Neuronal stem cell (in vitro differentiated cells): ENCODE measurements around the gene RAPGEF2.
"Not testable (repeated sequence)": the region's sequence is repeated elsewhere in the genome, so short reads cannot be mapped to it uniquely, and the experiment has no call there.

Experiments
- DNase-seq: peaks from one replicate; pipeline ENCODE4 v3.0.0-alpha.2; 2013; ENCODE audit warnings: low spot score
- H2AFZ ChIP-seq: one replicate; pipeline ENCODE4 v1.6.1; 2013; ENCODE audit warnings: mild to moderate bottlenecking, low read length, inconsistent platforms
- H2AK5ac ChIP-seq: 2 replicates; pipeline ENCODE4 v1.6.1; 2013; ENCODE audit warnings: low read depth, mild to moderate bottlenecking, inconsistent platforms, low read length, moderate library complexity, mixed read lengths
- H2BK120ac ChIP-seq: 2 replicates; pipeline ENCODE4 v1.6.1; 2013; ENCODE audit warnings: low read depth, mild to moderate bottlenecking, inconsistent platforms, low read length, moderate library complexity, mixed read lengths
- H2BK12ac ChIP-seq: one replicate; pipeline ENCODE4 v1.6.1; 2013; ENCODE audit warnings: low read length, inconsistent platforms
- H2BK15ac ChIP-seq: 2 replicates; pipeline ENCODE4 v1.6.1; 2013; ENCODE audit warnings: mild to moderate bottlenecking, low read length, inconsistent platforms, mixed read lengths
- H2BK5ac ChIP-seq: one replicate; pipeline ENCODE4 v1.6.1; 2013; ENCODE audit warnings: inconsistent platforms, mild to moderate bottlenecking, low read length, moderate library complexity
- H3K14ac ChIP-seq: one replicate; pipeline ENCODE4 v1.6.1; 2013; ENCODE audit warnings: low read length, inconsistent platforms
- H3K18ac ChIP-seq: 2 replicates; pipeline ENCODE4 v1.6.1; 2013; ENCODE audit warnings: low read length, inconsistent platforms
- H3K23ac ChIP-seq: 2 replicates; pipeline ENCODE4 v1.6.1; 2013; ENCODE audit warnings: low read depth, mild to moderate bottlenecking, mixed read lengths, low read length, inconsistent platforms; ENCODE audit not compliant: poor library complexity
- H3K27ac ChIP-seq: replicated peaks from 3 replicates; pipeline ENCODE4 v1.5.1; 2013; ENCODE audit warnings: low read length, inconsistent platforms
- H3K27me3 ChIP-seq, 3 experiments: 2 replicates each; pipeline ENCODE4 v1.6.1; 2013; ENCODE audit warnings: low read length in 3 of 3, mild to moderate bottlenecking in 2 of 3, inconsistent platforms in 1 of 3, low read depth in 1 of 3, mixed read lengths in 1 of 3, moderate library complexity in 1 of 3; ENCODE audit not compliant: control insufficient read depth in 3 of 3, insufficient read depth in 3 of 3
- H3K36me3 ChIP-seq, 2 donors: replicated peaks in 1 of 2; 2 replicates each; pipeline ENCODE4 v1.6.1; 2013; ENCODE audit warnings: low read length in 2 of 2; ENCODE audit not compliant: control insufficient read depth in 2 of 2, insufficient read depth in 2 of 2
- H3K4ac ChIP-seq: 2 replicates; pipeline ENCODE4 v1.6.1; 2013; ENCODE audit warnings: inconsistent platforms, mild to moderate bottlenecking, low read length, moderate library complexity
- H3K4me1 ChIP-seq, 2 donors: 1 replicate in 1 of 2; 2 replicates in 1 of 2; pipeline ENCODE4 v1.6.1; 2013; ENCODE audit warnings: low read length in 2 of 2, low read depth in 1 of 2; ENCODE audit not compliant: control insufficient read depth in 2 of 2, insufficient read depth in 1 of 2
- H3K4me2 ChIP-seq: one replicate; pipeline ENCODE4 v1.6.1; 2013; ENCODE audit warnings: mild to moderate bottlenecking, low read length, inconsistent platforms; ENCODE audit not compliant: insufficient read depth, poor library complexity, severe bottlenecking
- H3K4me3 ChIP-seq, 2 donors: 2 replicates each; pipeline ENCODE4 v1.5.1; 2013; ENCODE audit warnings: low read length in 2 of 2, mild to moderate bottlenecking in 2 of 2, inconsistent platforms in 1 of 2, moderate library complexity in 1 of 2
- H3K79me1 ChIP-seq: one replicate; pipeline ENCODE4 v1.6.1; 2013; ENCODE audit warnings: low read depth, mild to moderate bottlenecking, inconsistent platforms, low read length, moderate library complexity
- H3K9ac ChIP-seq: one replicate; pipeline ENCODE4 v1.6.1; 2013; ENCODE audit warnings: mild to moderate bottlenecking, low read depth, low read length, inconsistent platforms; ENCODE audit not compliant: poor library complexity
- H3K9me3 ChIP-seq, 2 donors: replicated peaks in 1 of 2; 2 replicates each; pipeline versions ENCODE3 to v1.6.1; 2013; ENCODE audit warnings: low read length in 2 of 2, mild to moderate bottlenecking in 2 of 2, inconsistent platforms in 1 of 2, low read depth in 1 of 2, mixed read lengths in 1 of 2, moderate library complexity in 1 of 2; ENCODE audit not compliant: control insufficient read depth in 2 of 2, insufficient read depth in 1 of 2
- H4K8ac ChIP-seq: one replicate; pipeline ENCODE4 v1.6.1; 2013; ENCODE audit warnings: low read depth, mild to moderate bottlenecking, inconsistent platforms, low read length, moderate library complexity
- H4K91ac ChIP-seq: one replicate; pipeline ENCODE4 v1.6.1; 2013; ENCODE audit warnings: low read length, low read depth, mild to moderate bottlenecking, inconsistent platforms; ENCODE audit not compliant: poor library complexity
- WGBS, 2 donors: extraction: QIAGEN DNeasy Blood & Tissue Kit; methylation state at CpG; one replicate each; pipeline ENCODE4 v1.1.7; 2013; ENCODE audit warnings: missing lambda C conversion rate in 2 of 2, mixed read lengths in 1 of 2; ENCODE audit not compliant: insufficient read length in 2 of 2, insufficient replicate concordance in 1 of 2; ENCODE audit errors: extremely low coverage in 2 of 2; 5-methylcytosine and 5-hydroxymethylcytosine counted together

Gene RAPGEF2

DNA sequence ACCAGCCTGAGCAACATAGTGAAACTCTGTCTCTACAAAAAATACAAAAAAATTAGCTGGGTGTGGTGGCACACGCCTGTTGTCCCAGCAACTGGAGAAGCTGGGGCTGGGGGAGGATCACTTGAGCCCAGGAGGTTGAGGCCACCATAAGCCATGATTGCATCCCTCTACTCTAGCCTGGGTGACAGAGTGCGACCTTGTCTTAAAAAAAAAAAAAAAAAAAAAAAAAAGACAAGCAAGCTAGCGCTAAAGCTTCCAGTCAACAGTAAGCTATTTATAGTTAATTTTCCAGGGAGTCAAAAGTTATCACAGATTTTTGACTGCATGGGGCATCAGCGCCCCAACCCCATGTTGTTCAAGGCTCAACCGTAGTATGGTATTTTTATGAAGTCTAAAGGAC is 273.4 kb downstream of the RAPGEF2 start:
- Histone ChIP-seq H3K27ac (no peak overlapping the region), H3K4me1 (no peaks in the 10 kb centered on the region)
- WGBS, 2 donors: no CpG with 5 or more reads among the region's 5 CpGs

DNA sequence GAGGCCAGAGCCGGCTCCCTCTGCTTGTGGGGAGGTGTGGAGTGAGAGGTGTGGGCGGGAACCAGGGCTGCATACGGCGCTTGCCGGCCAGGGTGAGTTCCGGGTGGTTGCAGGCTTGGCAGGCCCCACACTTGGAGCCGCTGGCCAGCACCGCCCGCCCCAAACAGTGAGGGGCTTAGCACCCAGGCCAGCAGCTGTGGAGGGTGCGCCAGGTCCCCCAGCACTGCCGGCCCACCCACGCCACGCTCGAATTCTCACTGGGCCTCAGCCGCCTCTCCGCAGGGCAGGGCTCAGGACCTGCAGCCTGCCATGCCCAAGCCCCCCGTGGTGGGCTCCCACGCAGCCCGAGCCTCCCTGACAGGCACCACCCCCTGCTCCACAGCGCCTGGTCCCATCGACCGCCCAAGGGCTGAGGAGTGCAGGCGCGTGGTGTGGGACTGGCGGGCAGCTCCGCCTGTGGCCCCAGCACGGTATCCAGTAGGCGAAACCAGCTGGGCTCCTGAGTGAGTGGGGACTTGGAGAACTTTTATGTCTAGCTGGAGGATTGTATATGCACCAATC is 275.3 kb downstream of the RAPGEF2 start:
- no peak overlapping the region for H3K4ac ChIP-seq
- peaks cover under 1 to 7% of the 10 kb centered on the region in 2 donors for H3K4me1 ChIP-seq

More for the DNA sequence above, 273.4 kb downstream of the RAPGEF2 start:
- no peak overlapping the region for H3K4me3 ChIP-seq
- H2AK5ac ChIP-seq: no peak overlapping the region
- H3K23ac ChIP-seq: no peak overlapping the region
- H3K4me2 ChIP-seq: no peak overlapping the region
- no peak overlapping the region for H2AFZ ChIP-seq
- no peak overlapping the region for H4K8ac ChIP-seq
- H2BK12ac ChIP-seq: no peak overlapping the region
- H3K14ac ChIP-seq: no peak overlapping the region
- H2BK15ac ChIP-seq: no peak overlapping the region
- no peak overlapping the region for H3K9ac ChIP-seq
- H3K79me1 ChIP-seq: no peaks in the 10 kb centered on the region
- H3K4ac ChIP-seq: no peak overlapping the region
- no peak overlapping the region for H2BK5ac ChIP-seq
- no peak overlapping the region for H2BK120ac ChIP-seq
- H3K36me3 ChIP-seq: no peaks in the 10 kb centered on the region
- no peak overlapping the region for H3K18ac ChIP-seq
- H3K9me3 ChIP-seq: no peaks in the 10 kb centered on the region
- no peak for DNase-seq
- H4K91ac ChIP-seq: no peak overlapping the region
- no peaks in the 10 kb centered on the region for H3K27me3 ChIP-seq

DNA sequence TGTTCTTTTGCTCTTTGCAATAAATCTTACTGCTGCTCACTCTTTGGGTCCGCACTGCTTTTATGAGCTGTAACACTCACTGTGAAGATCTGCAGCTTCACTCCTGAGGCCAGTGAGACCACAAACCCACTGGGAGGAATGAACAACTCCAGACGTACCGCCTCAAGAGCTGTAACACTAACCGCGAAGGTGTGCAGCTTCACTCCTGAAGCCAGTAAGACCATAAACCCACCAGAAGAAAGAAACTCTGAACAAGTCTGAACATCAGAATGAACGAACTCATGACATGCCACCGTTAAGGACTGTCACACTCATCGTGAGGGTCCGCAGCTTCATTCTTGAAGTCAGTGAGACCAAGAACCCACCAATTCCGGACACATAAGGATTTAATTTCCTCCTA is 276.2 kb downstream of the RAPGEF2 start:
- not testable (repeated sequence) for H3K9ac ChIP-seq, H2AK5ac ChIP-seq, H3K27ac ChIP-seq, H4K91ac ChIP-seq, H3K27me3 ChIP-seq, H3K79me1 ChIP-seq, H2BK120ac ChIP-seq, H3K4ac ChIP-seq, H3K23ac ChIP-seq, H3K9me3 ChIP-seq, H4K8ac ChIP-seq, H3K18ac ChIP-seq, DNase-seq, H2BK12ac ChIP-seq, H3K4me2 ChIP-seq, H2BK15ac ChIP-seq, H2BK5ac ChIP-seq, H3K14ac ChIP-seq, H3K4me3 ChIP-seq, H2AFZ ChIP-seq, H3K36me3 ChIP-seq
- peaks cover 6 to 16% of the 10 kb centered on the region in 2 donors for H3K4me1 ChIP-seq
- no CpG with 5 or more reads among the region's 10 CpGs for WGBS, 2 donors

More for the DNA sequence above, 275.3 kb downstream of the RAPGEF2 start:
- no CpG with 5 or more reads among the region's 28 CpGs for WGBS, 2 donors
- no peaks in the 10 kb centered on the region for H3K79me1 ChIP-seq
- H2BK15ac ChIP-seq: no peak overlapping the region
- no peak overlapping the region for H4K8ac ChIP-seq
- no peak overlapping the region for H3K4me2 ChIP-seq
- no peak overlapping the region for H3K4me3 ChIP-seq
- H3K18ac ChIP-seq: peak overlapping the region; percentile 38
- H2BK120ac ChIP-seq: no peak overlapping the region
- no peak overlapping the region for H3K14ac ChIP-seq
- no peaks in the 10 kb centered on the region for H3K9me3 ChIP-seq
- H3K23ac ChIP-seq: peak overlapping the region; percentile 65
- no peak overlapping the region for H2AK5ac ChIP-seq
- no peak overlapping the region for H2BK5ac ChIP-seq
- no peak overlapping the region for H4K91ac ChIP-seq
- no peak for DNase-seq
- no peak overlapping the region for H2AFZ ChIP-seq
- no peak overlapping the region for H3K27ac ChIP-seq
- H2BK12ac ChIP-seq: no peak overlapping the region
- no peaks in the 10 kb centered on the region for H3K36me3 ChIP-seq
- no peak overlapping the region for H3K9ac ChIP-seq
- no peaks in the 10 kb centered on the region for H3K27me3 ChIP-seq

DNA sequence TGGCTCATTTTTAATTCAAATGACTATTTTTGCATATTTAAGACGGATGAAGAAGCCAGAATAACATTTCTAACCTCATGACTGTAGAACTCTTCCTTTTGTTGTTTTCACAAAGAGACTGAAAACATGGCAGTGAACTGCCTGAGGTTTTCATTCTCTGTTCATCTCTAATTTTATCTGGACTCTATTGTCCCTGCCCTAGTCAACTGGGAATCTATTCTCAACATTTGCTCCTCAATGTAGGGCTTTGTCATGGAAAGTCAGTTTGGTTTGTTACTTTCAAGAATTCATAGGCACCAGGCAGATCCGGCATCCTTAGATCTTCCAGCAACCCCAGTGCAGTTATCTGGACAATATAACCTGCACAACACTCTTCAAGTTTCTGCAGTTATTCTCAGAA is 277.0 kb downstream of the RAPGEF2 start:
- no CpG with 5 or more reads among the region's 2 CpGs for WGBS, 2 donors
- Histone ChIP-seq H4K91ac (no peak overlapping the region), H2BK120ac (no peak overlapping the region), H3K4me3 (no peak overlapping the region), H3K9ac (no peak overlapping the region), H2AFZ (no peak overlapping the region), H3K79me1 (no peaks in the 10 kb centered on the region), H3K23ac (no peak overlapping the region), H3K18ac (no peak overlapping the region), H4K8ac (no peak overlapping the region), H3K27ac (no peak overlapping the region), H2AK5ac (no peak overlapping the region), H3K27me3 (no peaks in the 10 kb centered on the region), H3K4me2 (no peak overlapping the region), H2BK12ac (no peak overlapping the region), H3K4me1 (peaks cover 6 to 19% of the 10 kb centered on the region in 2 donors), H2BK15ac (no peak overlapping the region), H3K14ac (no peak overlapping the region), H2BK5ac (no peak overlapping the region), H3K4ac (no peak overlapping the region), H3K36me3 (no peaks in the 10 kb centered on the region), H3K9me3 (no peaks in the 10 kb centered on the region)
- no peak for DNase-seq
